Measurements from ENCODE around the gene ZCCHC17.

The ZCCHC17 gene

GRCh38 chr1:31373897-31374486 is 77.2 kb downstream of the ZCCHC17 start:
- Histone ChIP-seq H3K36me3 (replicated peaks; ENCODE audit: insufficient read depth, low read length) (no peaks in the 10 kb centered on the region), H3K9me3 (replicated peaks; ENCODE audit: insufficient read depth, low read length) (no peaks in the 10 kb centered on the region), H3K27ac (ENCODE audit: low read length) (no peak overlapping the region), H3K9me2 (replicated peaks; ENCODE audit: insufficient read depth, low read length) (no peaks in the 10 kb centered on the region), H3K4me2 (ENCODE audit: low read depth, low read length) (no peak overlapping the region), H3K4me1 (ENCODE audit: low read length) (no peaks in the 10 kb centered on the region), H4K20me1 (ENCODE audit: insufficient read depth, low read length) (no peaks in the 10 kb centered on the region), H2AFZ (ENCODE audit: low read length) (no peak overlapping the region), H3K4me3 (ENCODE audit: low read length) (no peak overlapping the region), H3F3A (ENCODE audit: insufficient read depth, low read length) (no peaks in the 10 kb centered on the region), H3K27me3 (replicated peaks; ENCODE audit: insufficient read depth, low read length) (no peaks in the 10 kb centered on the region), H3K9ac (ENCODE audit: low read length) (no peak overlapping the region), H3K79me2 (ENCODE audit: low read length) (no peaks in the 10 kb centered on the region)
- DNase-seq: no peak
- TF ChIP-seq EZH2 (optimal IDR thresholded peaks at IDR 0.05; ENCODE audit: low read depth, low read length) (no peak), EZH2phosphoT487 (IDR thresholded peaks at IDR 0.05; ENCODE audit: low read length) (no peak), CTCF (IDR thresholded peaks at IDR 0.05; ENCODE audit: low read length) (no peak)

GRCh38 chr1:31374511-31375196 is 77.8 kb downstream of the ZCCHC17 start:
- Histone ChIP-seq H3K9me3 (replicated peaks; ENCODE audit: insufficient read depth, low read length) (no peaks in the 10 kb centered on the region), H3K9ac (ENCODE audit: low read length) (no peak overlapping the region), H3F3A (ENCODE audit: insufficient read depth, low read length) (no peaks in the 10 kb centered on the region), H2AFZ (ENCODE audit: low read length) (no peak overlapping the region), H3K4me1 (ENCODE audit: low read length) (no peaks in the 10 kb centered on the region), H3K4me3 (ENCODE audit: low read length) (no peak overlapping the region), H3K9me2 (replicated peaks; ENCODE audit: insufficient read depth, low read length) (no peaks in the 10 kb centered on the region), H4K20me1 (ENCODE audit: insufficient read depth, low read length) (no peaks in the 10 kb centered on the region), H3K4me2 (ENCODE audit: low read depth, low read length) (no peak overlapping the region), H3K36me3 (replicated peaks; ENCODE audit: insufficient read depth, low read length) (no peaks in the 10 kb centered on the region), H3K27me3 (replicated peaks; ENCODE audit: insufficient read depth, low read length) (no peaks in the 10 kb centered on the region), H3K79me2 (ENCODE audit: low read length) (no peaks in the 10 kb centered on the region), H3K27ac (ENCODE audit: low read length) (no peak overlapping the region)
- no peak for DNase-seq
- TF ChIP-seq CTCF (IDR thresholded peaks at IDR 0.05; ENCODE audit: low read length) (no peak), EZH2phosphoT487 (IDR thresholded peaks at IDR 0.05; ENCODE audit: low read length) (no peak), EZH2 (optimal IDR thresholded peaks at IDR 0.05; ENCODE audit: low read depth, low read length) (no peak)

- Histone ChIP-seq H4K20me1 (ENCODE audit: insufficient read depth, low read length) (no peaks in the 10 kb centered on the region), H3F3A (ENCODE audit: insufficient read depth, low read length) (no peaks in the 10 kb centered on the region), H3K4me3 (ENCODE audit: low read length) (no peak overlapping the region), H3K4me1 (ENCODE audit: low read length) (no peaks in the 10 kb centered on the region), H2AFZ (ENCODE audit: low read length) (no peak overlapping the region), H3K36me3 (replicated peaks; ENCODE audit: insufficient read depth, low read length) (no peaks in the 10 kb centered on the region), H3K27ac (ENCODE audit: low read length) (no peak overlapping the region), H3K79me2 (ENCODE audit: low read length) (no peaks in the 10 kb centered on the region), H3K9me2 (replicated peaks; ENCODE audit: insufficient read depth, low read length) (no peaks in the 10 kb centered on the region), H3K4me2 (ENCODE audit: low read depth, low read length) (no peak overlapping the region), H3K9ac (ENCODE audit: low read length) (no peak overlapping the region), H3K27me3 (replicated peaks; ENCODE audit: insufficient read depth, low read length) (no peaks in the 10 kb centered on the region), H3K9me3 (replicated peaks; ENCODE audit: insufficient read depth, low read length) (no peaks in the 10 kb centered on the region)
- no peak for DNase-seq
- no peak for TF ChIP-seq CTCF (IDR thresholded peaks at IDR 0.05; ENCODE audit: low read length)
Measured at GRCh38 chr1:31376375-31377134, 79.7 kb downstream of the ZCCHC17 start.

All from MM.1S (cell line).